HEK293 (cell line): ENCODE data around the gene DHRS13.

ENCODE experiments used
- GLI4 ChIP-seq: fragments of 450-650 bp; formaldehyde crosslinking; IDR thresholded peaks from 2 replicates; pipeline ENCODE4 v1.5.1; 2016; ENCODE audit warnings: missing biosample characterization, missing genetic modification characterization
- GLIS1 ChIP-seq: fragments of 450-650 bp; formaldehyde crosslinking; IDR thresholded peaks from 2 replicates; pipeline ENCODE4 v1.5.1; 2016; ENCODE audit warnings: missing biosample characterization, missing genetic modification characterization
- HIC1 ChIP-seq: fragments of 450-650 bp; formaldehyde crosslinking; IDR thresholded peaks from 2 replicates; pipeline ENCODE4 v1.5.1; 2016; ENCODE audit warnings: missing biosample characterization, missing genetic modification characterization
- HOXC10 ChIP-seq: sonication (generic); formaldehyde crosslinking; IDR thresholded peaks from 2 replicates; pipeline ENCODE4 v1.8.1; 2023; ENCODE audit warnings: mild to moderate bottlenecking, missing genetic modification reagents
- IKZF3 ChIP-seq: fragments of 450-650 bp; IDR thresholded peaks from 2 replicates; pipeline ENCODE4 v1.5.0; 2018; ENCODE audit warnings: missing biosample characterization, mild to moderate bottlenecking, missing genetic modification characterization, moderate library complexity
- KLF1 ChIP-seq: fragments of 450-650 bp; formaldehyde crosslinking; IDR thresholded peaks from 2 replicates; pipeline ENCODE4 v1.5.1; 2016; ENCODE audit warnings: missing biosample characterization, missing genetic modification characterization
- KLF10 ChIP-seq: fragments of 450-650 bp; IDR thresholded peaks from 2 replicates; pipeline ENCODE4 v1.5.1; 2018; ENCODE audit warnings: missing biosample characterization, mild to moderate bottlenecking, missing genetic modification characterization
- KLF16 ChIP-seq: fragments of 450-650 bp; formaldehyde crosslinking; IDR thresholded peaks from 2 replicates; pipeline ENCODE4 v1.5.1; 2017; ENCODE audit warnings: missing biosample characterization, missing genetic modification characterization
- KLF8 ChIP-seq: fragments of 450-650 bp; formaldehyde crosslinking; IDR thresholded peaks from 2 replicates; pipeline ENCODE4 v1.5.1; 2016; ENCODE audit warnings: missing biosample characterization, missing genetic modification characterization
- RBAK ChIP-seq: fragments of 450-650 bp; formaldehyde crosslinking; IDR thresholded peaks from 2 replicates; pipeline ENCODE4 v1.5.1; 2016; ENCODE audit warnings: missing biosample characterization, missing genetic modification characterization
- SP3 ChIP-seq: fragments of 450-650 bp; formaldehyde crosslinking; IDR thresholded peaks from 2 replicates; pipeline ENCODE4 v1.5.1; 2016; ENCODE audit warnings: missing biosample characterization, missing genetic modification characterization
- SP7 ChIP-seq: fragments of 450-650 bp; formaldehyde crosslinking; IDR thresholded peaks from 2 replicates; pipeline ENCODE4 v1.5.1; 2016; ENCODE audit warnings: missing biosample characterization, missing genetic modification characterization
- YY2 ChIP-seq: fragments of 450-650 bp; formaldehyde crosslinking; IDR thresholded peaks from 2 replicates; pipeline ENCODE4 v1.5.1; 2016; ENCODE audit warnings: missing biosample characterization, missing genetic modification characterization
- ZBTB17 ChIP-seq: fragments of 450-650 bp; formaldehyde crosslinking; IDR thresholded peaks from 2 replicates; pipeline ENCODE4 v1.5.1; 2016; ENCODE audit warnings: missing biosample characterization, missing genetic modification characterization
- ZBTB7A ChIP-seq: fragments of 450-650 bp; formaldehyde crosslinking; IDR thresholded peaks from 2 replicates; pipeline ENCODE4 v1.5.1; 2016; ENCODE audit warnings: low read depth, missing biosample characterization, missing genetic modification characterization
- ZEB2 ChIP-seq: fragments of 450-650 bp; formaldehyde crosslinking; IDR thresholded peaks from 2 replicates; pipeline ENCODE4 v1.5.1; 2016; ENCODE audit warnings: missing biosample characterization, missing genetic modification characterization
- ZFHX2 ChIP-seq: fragments of 450-650 bp; formaldehyde crosslinking; conservative IDR thresholded peaks from 2 replicates; pipeline ENCODE4 v1.5.1; 2016; ENCODE audit warnings: missing biosample characterization, missing genetic modification characterization
- ZIC2 ChIP-seq: fragments of 450-650 bp; formaldehyde crosslinking; IDR thresholded peaks from 2 replicates; pipeline ENCODE4 v1.5.1; 2016; ENCODE audit warnings: missing biosample characterization, missing genetic modification characterization
- ZNF2 ChIP-seq: fragments of 450-650 bp; formaldehyde crosslinking; IDR thresholded peaks from 2 replicates; pipeline ENCODE4 v1.5.1; 2016; ENCODE audit warnings: missing biosample characterization, missing genetic modification characterization
- ZNF211 ChIP-seq: fragments of 450-650 bp; formaldehyde crosslinking; IDR thresholded peaks from 2 replicates; pipeline ENCODE4 v1.5.1; 2016; ENCODE audit warnings: low read depth, missing biosample characterization, missing genetic modification characterization
- ZNF24 ChIP-seq: fragments of 450-650 bp; formaldehyde crosslinking; IDR thresholded peaks from 2 replicates; pipeline ENCODE4 v1.5.1; 2016; ENCODE audit warnings: missing biosample characterization, missing genetic modification characterization
- ZNF274 ChIP-seq, 2 experiments: fragments of 200-500 bp in 1 of 2; fragments of 450-650 bp in 1 of 2; sonication (Bioruptor generic) in 1 of 2; formaldehyde crosslinking in 1 of 2; IDR thresholded peaks; 2 replicates each; pipeline versions ENCODE4 v1.5.1 to v1.6.1; 2014 to 2016; ENCODE audit warnings: borderline replicate concordance in 1 of 2, inconsistent platforms in 1 of 2, low read length in 1 of 2, missing biosample characterization in 1 of 2, missing genetic modification characterization in 1 of 2
- ZNF335 ChIP-seq: fragments of 450-650 bp; formaldehyde crosslinking; conservative IDR thresholded peaks from 2 replicates; pipeline ENCODE4 v1.5.1; 2016; ENCODE audit warnings: missing biosample characterization, missing genetic modification characterization
- ZNF37A ChIP-seq: fragments of 450-650 bp; IDR thresholded peaks from 2 replicates; pipeline ENCODE4 v1.5.1; 2018; ENCODE audit warnings: missing biosample characterization, missing genetic modification characterization
- ZNF624 ChIP-seq: fragments of 450-650 bp; formaldehyde crosslinking; IDR thresholded peaks from 2 replicates; pipeline ENCODE4 v1.5.1; 2017; ENCODE audit warnings: missing biosample characterization, missing genetic modification characterization
- ZNF629 ChIP-seq: fragments of 450-650 bp; formaldehyde crosslinking; IDR thresholded peaks from 2 replicates; pipeline ENCODE4 v1.5.1; 2017; ENCODE audit warnings: missing biosample characterization, missing genetic modification characterization
- ZNF707 ChIP-seq: fragments of 450-650 bp; formaldehyde crosslinking; IDR thresholded peaks from 2 replicates; pipeline ENCODE4 v1.5.1; 2016; ENCODE audit warnings: missing biosample characterization, missing genetic modification characterization
- ZNF792 ChIP-seq: fragments of 450-650 bp; formaldehyde crosslinking; IDR thresholded peaks from 2 replicates; pipeline ENCODE4 v1.5.1; 2016; ENCODE audit warnings: missing biosample characterization, missing genetic modification characterization
- TF ChIP-seq, protein P1 (sequence below): fragments of 450-650 bp; formaldehyde crosslinking; IDR thresholded peaks from 2 replicates; pipeline ENCODE4 v1.5.1; 2016; ENCODE audit warnings: missing biosample characterization, missing genetic modification characterization
- TF ChIP-seq, protein P2 (sequence below): fragments of 450-650 bp; formaldehyde crosslinking; IDR thresholded peaks from 2 replicates; pipeline ENCODE4 v1.5.1; 2016; ENCODE audit warnings: missing biosample characterization, missing genetic modification characterization
- TF ChIP-seq, protein P3 (sequence below): fragments of 450-650 bp; IDR thresholded peaks from 2 replicates; pipeline ENCODE4 v1.5.1; 2018; ENCODE audit warnings: missing biosample characterization, mild to moderate bottlenecking, missing genetic modification characterization

Gene DHRS13

DNA sequence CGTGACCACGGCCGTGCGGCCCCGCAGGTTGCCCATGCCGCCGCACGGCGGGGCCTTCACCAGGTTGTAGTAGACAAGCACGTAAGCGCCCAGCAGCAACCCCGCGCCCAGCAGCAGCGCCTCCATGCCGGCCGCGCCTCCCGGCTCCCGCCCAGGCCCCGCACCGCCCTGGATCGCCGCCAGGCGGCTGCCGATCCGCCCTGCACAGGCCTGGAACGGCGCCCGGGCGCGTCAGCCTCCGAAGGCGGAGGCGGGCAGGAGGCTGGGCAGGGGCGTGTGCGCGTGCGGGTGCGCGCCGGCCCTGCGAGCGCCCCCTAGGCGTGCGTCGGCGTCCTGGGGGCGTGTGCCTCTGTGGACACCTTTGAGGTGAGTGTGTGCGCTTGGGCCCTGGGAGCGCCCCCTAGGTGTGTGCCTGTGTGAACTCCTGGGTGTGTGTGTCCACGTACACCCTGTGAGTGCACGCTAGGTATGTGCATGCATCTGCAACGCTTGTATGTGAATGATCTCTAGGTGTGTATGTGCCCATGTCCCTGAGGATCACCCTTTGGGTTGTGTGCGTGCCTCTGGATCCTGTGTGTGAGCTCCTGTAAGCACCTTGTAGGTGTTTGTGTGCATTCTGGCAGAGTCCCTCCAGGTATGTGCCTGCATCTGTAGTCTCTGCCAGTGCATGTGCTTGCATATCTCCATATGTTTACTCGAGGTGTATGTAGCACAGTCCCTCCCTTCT is at the start of gene DHRS13 (continued):
- TF ChIP-seq ZNF2 (tag by site-specific recombination), result peak; percentile 85
- no peak for TF ChIP-seq ZNF792 (tag by site-specific recombination)
- no peak for TF ChIP-seq ZNF211
- peak; percentile 93; the same call in 1 of the 2 replicates for TF ChIP-seq HOXC10 (CRISPR knock-in tag)
- TF ChIP-seq ZIC2 (tag by site-specific recombination), result peak; percentile 38; the same call in 1 of the 2 replicates
- peak; percentile 47; the same call in 1 of the 2 replicates for TF ChIP-seq ZNF24 (tag by site-specific recombination)
- no peak for TF ChIP-seq ZNF274 (IDR thresholded peaks at IDR 0.05; ENCODE audit: low read length)
- no peak for TF ChIP-seq ZNF274 (tag by site-specific recombination; IDR thresholded peaks at IDR 0.05; ENCODE audit: borderline replicate concordance)
- peak; percentile 95 for TF ChIP-seq KLF16 (tag by site-specific recombination)
- TF ChIP-seq KLF8 (tag by site-specific recombination), result peak; percentile 81
- TF ChIP-seq ZNF624, result no peak
- TF ChIP-seq ZNF707 (tag by site-specific recombination), result no peak
- TF ChIP-seq ZEB2 (tag by site-specific recombination), result peak; percentile 91
- no peak for TF ChIP-seq ZBTB7A (tag by site-specific recombination)
- peak; percentile 41; the same call in 1 of the 2 replicates for TF ChIP-seq YY2 (tag by site-specific recombination)
- peak; percentile 67 for TF ChIP-seq GLIS1
- TF ChIP-seq, protein P1, sequence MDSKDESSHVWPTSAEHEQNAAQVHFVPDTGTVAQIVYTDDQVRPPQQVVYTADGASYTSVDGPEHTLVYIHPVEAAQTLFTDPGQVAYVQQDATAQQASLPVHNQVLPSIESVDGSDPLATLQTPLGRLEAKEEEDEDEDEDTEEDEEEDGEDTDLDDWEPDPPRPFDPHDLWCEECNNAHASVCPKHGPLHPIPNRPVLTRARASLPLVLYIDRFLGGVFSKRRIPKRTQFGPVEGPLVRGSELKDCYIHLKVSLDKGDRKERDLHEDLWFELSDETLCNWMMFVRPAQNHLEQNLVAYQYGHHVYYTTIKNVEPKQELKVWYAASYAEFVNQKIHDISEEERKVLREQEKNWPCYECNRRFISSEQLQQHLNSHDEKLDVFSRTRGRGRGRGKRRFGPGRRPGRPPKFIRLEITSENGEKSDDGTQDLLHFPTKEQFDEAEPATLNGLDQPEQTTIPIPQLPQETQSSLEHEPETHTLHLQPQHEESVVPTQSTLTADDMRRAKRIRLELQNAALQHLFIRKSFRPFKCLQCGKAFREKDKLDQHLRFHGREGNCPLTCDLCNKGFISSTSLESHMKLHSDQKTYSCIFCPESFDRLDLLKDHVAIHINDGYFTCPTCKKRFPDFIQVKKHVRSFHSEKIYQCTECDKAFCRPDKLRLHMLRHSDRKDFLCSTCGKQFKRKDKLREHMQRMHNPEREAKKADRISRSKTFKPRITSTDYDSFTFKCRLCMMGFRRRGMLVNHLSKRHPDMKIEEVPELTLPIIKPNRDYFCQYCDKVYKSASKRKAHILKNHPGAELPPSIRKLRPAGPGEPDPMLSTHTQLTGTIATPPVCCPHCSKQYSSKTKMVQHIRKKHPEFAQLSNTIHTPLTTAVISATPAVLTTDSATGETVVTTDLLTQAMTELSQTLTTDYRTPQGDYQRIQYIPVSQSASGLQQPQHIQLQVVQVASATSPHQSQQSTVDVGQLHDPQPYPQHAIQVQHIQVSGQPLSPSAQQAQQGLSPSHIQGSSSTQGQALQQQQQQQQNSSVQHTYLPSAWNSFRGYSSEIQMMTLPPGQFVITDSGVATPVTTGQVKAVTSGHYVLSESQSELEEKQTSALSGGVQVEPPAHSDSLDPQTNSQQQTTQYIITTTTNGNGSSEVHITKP (tag by site-specific recombination), result 0 out of 2 replicates have a peak, but pooled peaks have one; percentile 22
- TF ChIP-seq HIC1 (tag by site-specific recombination), result peak; percentile 45; the same call in 1 of the 2 replicates
- peak; percentile 43 for TF ChIP-seq ZBTB17 (tag by site-specific recombination)
- peak; percentile 60 for TF ChIP-seq SP3
- TF ChIP-seq, protein P2, sequence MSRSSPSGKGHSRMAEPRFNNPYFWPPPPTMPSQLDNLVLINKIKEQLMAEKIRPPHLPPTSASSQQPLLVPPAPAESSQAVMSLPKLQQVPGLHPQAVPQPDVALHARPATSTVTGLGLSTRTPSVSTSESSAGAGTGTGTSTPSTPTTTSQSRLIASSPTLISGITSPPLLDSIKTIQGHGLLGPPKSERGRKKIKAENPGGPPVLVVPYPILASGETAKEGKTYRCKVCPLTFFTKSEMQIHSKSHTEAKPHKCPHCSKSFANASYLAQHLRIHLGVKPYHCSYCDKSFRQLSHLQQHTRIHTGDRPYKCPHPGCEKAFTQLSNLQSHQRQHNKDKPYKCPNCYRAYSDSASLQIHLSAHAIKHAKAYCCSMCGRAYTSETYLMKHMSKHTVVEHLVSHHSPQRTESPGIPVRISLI (tag by site-specific recombination), result no peak
- no peak for TF ChIP-seq GLI4 (tag by site-specific recombination)
- TF ChIP-seq ZNF629 (tag by site-specific recombination), result peak; percentile 64; the same call in 1 of the 2 replicates
- TF ChIP-seq RBAK, result no peak
- peak; percentile 72 for TF ChIP-seq IKZF3 (tag by site-specific recombination)
- 0 out of 2 replicates have a peak, but pooled peaks have one; percentile 13 for TF ChIP-seq ZNF335
- TF ChIP-seq ZNF37A, result peak; percentile 63; the same call in 1 of the 2 replicates
- peak; percentile 100 for TF ChIP-seq KLF10
- TF ChIP-seq KLF1 (tag by site-specific recombination), result peak; percentile 79
- TF ChIP-seq SP7 (tag by site-specific recombination), result peak; percentile 77
- TF ChIP-seq, protein P3, sequence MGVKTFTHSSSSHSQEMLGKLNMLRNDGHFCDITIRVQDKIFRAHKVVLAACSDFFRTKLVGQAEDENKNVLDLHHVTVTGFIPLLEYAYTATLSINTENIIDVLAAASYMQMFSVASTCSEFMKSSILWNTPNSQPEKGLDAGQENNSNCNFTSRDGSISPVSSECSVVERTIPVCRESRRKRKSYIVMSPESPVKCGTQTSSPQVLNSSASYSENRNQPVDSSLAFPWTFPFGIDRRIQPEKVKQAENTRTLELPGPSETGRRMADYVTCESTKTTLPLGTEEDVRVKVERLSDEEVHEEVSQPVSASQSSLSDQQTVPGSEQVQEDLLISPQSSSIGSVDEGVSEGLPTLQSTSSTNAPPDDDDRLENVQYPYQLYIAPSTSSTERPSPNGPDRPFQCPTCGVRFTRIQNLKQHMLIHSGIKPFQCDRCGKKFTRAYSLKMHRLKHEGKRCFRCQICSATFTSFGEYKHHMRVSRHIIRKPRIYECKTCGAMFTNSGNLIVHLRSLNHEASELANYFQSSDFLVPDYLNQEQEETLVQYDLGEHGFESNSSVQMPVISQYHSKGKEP (tag by site-specific recombination), result peak; percentile 84
- TF ChIP-seq ZFHX2, result peak; percentile 99
